Ascending aorta (tissue), 2 donors: ENCODE measurements around the gene MMEL1. TPM values are rescaled to one million over a fixed set of nuclear protein-coding genes. Genes with fewer than 3 reads are reported as not detected.

Experiments used
- DNase-seq, 2 donors: peaks; one replicate each; pipeline ENCODE4 v3.0.0-alpha.2; 2019; ENCODE audit warnings: low spot score in 2 of 2
- H3K27ac ChIP-seq, 2 donors: fragments of 200-600 bp; sonication (generic); one replicate each; pipeline ENCODE4 v1.5.1; 2016 to 2017; ENCODE audit warnings: mild to moderate bottlenecking in 1 of 2
- H3K27me3 ChIP-seq: fragments of 200-600 bp; sonication (generic); one replicate; pipeline ENCODE4 v1.5.1; 2017
- H3K36me3 ChIP-seq, 2 donors: fragments of 200-600 bp; sonication (generic); one replicate each; pipeline ENCODE4 v1.5.1; 2016
- H3K4me1 ChIP-seq, 2 donors: fragments of 200-600 bp; sonication (generic); one replicate each; pipeline ENCODE4 v1.5.1; 2016 to 2017; ENCODE audit warnings: mild to moderate bottlenecking in 1 of 2
- H3K4me3 ChIP-seq, 2 donors: fragments of 200-600 bp; sonication (generic); one replicate each; pipeline ENCODE4 v1.5.1; 2016 to 2017; ENCODE audit warnings: mild to moderate bottlenecking in 1 of 2
- H3K9me3 ChIP-seq, 2 donors: fragments of 200-600 bp; sonication (generic); one replicate each; pipeline ENCODE4 v1.5.1; 2016
- intact Hi-C: fragments of 100-400 bp; cut with DNase I; formaldehyde crosslinking; loops from one replicate; pipeline ENCODE4 v1.15.1; 2023
- total RNA-seq: library from RNA; depleted of rRNA; stranded (reverse); fragments of >200 nt; gene quantifications from one replicate; pipeline ENCODE4 v1.1.0, GENCODE V29; 2016
- TF ChIP-seq, protein P1 (sequence below), 3 experiments: fragments of 200-600 bp in 2 of 3; fragments of 450-650 bp in 1 of 3; sonication (generic) in 2 of 3; IDR thresholded peaks; one replicate each; pipeline ENCODE4 v1.5.1; 2016 to 2019; ENCODE audit warnings: antibody characterized with exemption in 3 of 3, mild to moderate bottlenecking in 1 of 3, moderate library complexity in 1 of 3

MMEL1 gene
- total RNA-seq, 1 donor from 2014 or later = not detected

DNA sequence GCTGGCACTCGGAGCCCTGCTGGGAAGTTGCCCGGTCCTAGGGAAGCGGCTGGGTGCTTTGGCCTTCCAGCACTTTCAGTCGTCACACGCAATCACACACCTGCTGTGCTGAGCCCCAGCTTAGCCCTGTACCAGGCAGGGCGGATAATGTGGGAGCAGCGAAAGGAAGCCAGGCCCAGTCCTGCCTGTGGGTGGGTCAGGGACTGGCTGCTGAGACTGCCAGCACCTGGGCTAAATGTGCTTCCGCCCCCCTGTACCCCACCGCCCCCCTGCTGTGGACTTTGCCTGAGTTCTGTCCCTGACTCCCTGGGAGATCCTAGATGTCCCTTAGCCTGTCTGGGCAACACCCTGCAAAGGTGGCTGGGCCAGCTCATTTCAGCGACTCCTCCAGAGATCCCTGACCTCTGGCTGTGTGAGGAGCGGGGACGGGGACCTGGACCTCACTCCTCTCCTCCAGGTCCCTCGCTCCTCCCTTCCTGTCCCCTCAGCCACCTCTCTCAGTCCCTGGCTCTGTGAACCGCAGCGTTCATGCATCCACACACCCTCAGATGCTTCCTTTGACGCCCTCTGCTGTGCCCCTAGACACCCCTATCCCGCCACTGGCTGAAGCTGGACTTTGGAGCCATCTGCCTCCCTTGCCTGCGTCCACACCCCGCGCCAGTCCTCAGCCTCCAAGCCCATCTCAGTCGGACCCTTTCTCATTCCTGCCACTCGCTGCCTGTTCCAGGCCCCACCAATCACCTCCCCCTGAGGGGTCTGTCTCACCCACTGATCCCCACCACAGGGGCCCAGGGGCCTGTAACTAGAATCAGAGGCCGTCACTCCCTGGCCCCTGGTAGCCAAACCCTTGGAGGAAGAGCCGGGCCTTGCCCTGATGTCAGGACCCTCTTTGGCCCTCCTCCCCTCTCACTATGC lies 1.4 kb downstream of the MMEL1 start:
- DNase-seq = peak in 1 of 2 donors; percentile 55
- Histone ChIP-seq H3K27ac (no peak overlapping the region), H3K36me3 (no peaks in the 10 kb centered on the region), H3K27me3 (peaks cover 18% of the 10 kb centered on the region), H3K9me3 (no peaks in the 10 kb centered on the region), H3K4me1 (no peaks in the 10 kb centered on the region), H3K4me3 (no peak overlapping the region)
- TF ChIP-seq, protein P1, sequence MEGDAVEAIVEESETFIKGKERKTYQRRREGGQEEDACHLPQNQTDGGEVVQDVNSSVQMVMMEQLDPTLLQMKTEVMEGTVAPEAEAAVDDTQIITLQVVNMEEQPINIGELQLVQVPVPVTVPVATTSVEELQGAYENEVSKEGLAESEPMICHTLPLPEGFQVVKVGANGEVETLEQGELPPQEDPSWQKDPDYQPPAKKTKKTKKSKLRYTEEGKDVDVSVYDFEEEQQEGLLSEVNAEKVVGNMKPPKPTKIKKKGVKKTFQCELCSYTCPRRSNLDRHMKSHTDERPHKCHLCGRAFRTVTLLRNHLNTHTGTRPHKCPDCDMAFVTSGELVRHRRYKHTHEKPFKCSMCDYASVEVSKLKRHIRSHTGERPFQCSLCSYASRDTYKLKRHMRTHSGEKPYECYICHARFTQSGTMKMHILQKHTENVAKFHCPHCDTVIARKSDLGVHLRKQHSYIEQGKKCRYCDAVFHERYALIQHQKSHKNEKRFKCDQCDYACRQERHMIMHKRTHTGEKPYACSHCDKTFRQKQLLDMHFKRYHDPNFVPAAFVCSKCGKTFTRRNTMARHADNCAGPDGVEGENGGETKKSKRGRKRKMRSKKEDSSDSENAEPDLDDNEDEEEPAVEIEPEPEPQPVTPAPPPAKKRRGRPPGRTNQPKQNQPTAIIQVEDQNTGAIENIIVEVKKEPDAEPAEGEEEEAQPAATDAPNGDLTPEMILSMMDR (IDR thresholded peaks at IDR 0.05) = no peak
- intact Hi-C loops = no loop called here

DNA sequence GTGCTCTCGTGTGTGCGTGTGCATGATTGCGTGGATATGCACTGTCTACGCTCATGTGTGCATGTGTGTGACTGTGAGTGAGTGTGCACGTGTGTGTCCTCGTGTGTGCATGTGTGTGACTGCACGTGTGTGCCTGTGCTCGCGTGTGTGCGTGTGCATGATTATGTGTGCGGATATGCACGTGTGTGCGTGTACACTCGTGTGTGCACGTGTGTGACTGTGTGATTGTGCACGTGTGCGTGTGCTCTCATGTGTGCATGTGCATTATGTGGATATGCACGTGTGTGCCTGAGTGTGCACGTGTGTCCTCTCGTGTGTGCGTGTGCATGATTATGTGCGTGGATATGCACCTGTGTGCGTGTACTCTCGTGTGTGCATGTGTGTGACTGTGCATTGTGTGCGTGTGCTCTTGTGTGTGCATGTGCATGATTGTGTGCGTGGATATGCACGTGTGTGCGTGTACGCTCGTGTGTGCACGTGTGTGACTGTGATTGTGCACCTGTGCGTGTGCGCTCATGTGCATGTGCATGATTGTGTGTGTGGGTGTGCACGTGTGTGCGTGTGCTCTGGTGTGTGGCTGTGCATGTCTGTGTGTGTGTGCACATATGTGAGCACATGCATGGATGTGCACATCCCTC lies 2.2 kb downstream of the MMEL1 start:
- Histone ChIP-seq H3K27me3 (peaks cover 18% of the 10 kb centered on the region), H3K4me3 (no peak overlapping the region), H3K4me1 (no peaks in the 10 kb centered on the region), H3K27ac (no peak overlapping the region), H3K9me3 (no peaks in the 10 kb centered on the region), H3K36me3 (no peaks in the 10 kb centered on the region)
- intact Hi-C loops = no loop called here
- TF ChIP-seq, protein P1 (IDR thresholded peaks at IDR 0.05) = no peak
- DNase-seq = no peak

DNA sequence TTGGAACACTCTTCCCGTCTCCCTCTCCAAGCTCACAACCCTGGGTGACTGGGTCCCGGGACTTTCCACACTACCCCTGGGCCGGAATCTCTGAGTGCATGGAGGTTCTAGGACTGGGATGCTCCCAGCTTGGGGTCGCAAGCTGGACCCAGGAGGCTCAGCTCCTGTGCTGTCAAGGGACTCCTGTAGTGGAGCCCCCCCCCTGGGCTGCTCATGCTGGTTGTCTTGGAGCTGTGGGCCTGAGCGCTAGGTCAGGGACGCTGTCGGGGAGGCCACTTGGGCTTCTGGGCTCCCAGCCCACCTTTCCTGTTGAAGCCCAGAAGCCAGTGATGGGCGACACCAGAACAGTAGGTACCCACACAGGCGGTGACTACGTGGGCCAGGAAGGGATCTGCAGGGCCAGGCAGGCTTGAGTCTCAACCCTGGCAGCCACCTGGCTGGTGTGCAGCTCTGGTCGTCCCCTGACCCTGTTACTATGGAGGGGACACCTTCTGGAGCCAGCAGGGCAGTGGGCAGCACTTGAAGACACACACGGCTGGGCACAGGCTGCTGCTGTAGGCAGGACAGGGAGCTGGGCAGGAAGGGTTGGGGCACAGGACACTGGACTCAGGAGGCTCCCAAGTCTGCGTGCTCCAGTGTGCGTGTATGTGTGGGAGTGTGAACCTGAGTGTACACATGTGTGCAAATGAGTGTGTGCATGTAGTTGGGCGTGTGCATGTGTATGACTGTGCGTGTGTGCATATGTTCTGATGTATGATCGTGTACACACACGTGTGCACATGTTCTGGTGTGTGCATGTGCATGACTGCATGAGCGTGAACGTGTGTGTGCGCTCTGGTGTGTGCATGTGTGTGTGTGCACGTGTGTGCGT lies 3.0 kb downstream of the MMEL1 start:
- peaks cover 18% of the 10 kb centered on the region for H3K27me3 ChIP-seq
- DNase-seq = peak in 1 of 2 donors; percentile 61
- H3K4me1 ChIP-seq = no peaks in the 10 kb centered on the region
- H3K27ac ChIP-seq = no peak overlapping the region
- no peaks in the 10 kb centered on the region for H3K9me3 ChIP-seq
- TF ChIP-seq, protein P1 (IDR thresholded peaks at IDR 0.05) = no peak
- H3K36me3 ChIP-seq = no peaks in the 10 kb centered on the region
- H3K4me3 ChIP-seq = no peak overlapping the region
- intact Hi-C loops = no loop called here

DNA sequence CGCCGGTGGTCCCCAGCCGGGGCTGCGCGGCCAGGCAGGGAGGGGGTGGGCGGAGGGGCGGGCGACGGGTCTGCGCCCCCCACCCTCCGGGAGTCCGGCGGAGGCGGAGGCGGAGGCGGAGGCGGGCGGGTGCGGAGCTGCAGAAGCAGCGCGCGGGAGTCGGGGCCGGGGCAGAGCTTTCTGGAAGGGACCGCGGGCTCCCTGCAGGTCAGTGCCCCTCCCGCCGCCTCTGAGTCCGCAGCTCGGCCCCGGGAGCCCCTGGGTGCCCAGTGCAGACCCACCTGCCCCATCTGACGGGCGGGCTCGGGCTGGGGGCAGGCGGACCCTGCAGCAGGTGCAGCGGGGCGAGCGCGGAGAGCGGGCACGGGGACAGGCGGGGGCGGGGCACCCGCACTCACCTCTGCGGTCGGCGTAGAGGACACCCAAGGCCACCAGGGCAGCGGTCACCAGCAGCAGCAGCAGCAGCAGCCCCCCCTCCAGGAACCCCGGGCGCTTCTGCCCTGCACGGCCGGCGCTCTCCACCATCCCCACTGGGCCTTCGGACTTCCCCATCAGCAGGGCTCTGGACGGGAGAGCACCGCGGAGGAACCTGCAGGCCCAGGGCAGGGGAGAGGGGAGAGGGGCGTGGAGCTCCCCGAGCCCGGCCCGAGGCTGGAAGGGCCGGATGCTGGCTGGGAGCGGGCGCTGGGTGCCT lies 3.7 kb downstream of the MMEL1 start:
- TF ChIP-seq, protein P1 (IDR thresholded peaks at IDR 0.05) = no peak
- Histone ChIP-seq H3K36me3 (no peaks in the 10 kb centered on the region), H3K4me3 (no peak overlapping the region), H3K27ac (no peak overlapping the region), H3K4me1 (no peaks in the 10 kb centered on the region), H3K9me3 (no peaks in the 10 kb centered on the region), H3K27me3 (peaks cover 18% of the 10 kb centered on the region)
- intact Hi-C loops = no loop called here
- no peak for DNase-seq
